GM12878 (cell line): ENCODE measurements around the gene TTR. TPM values are rescaled to one million over a fixed set of nuclear protein-coding genes. Genes with fewer than 3 reads are reported as not detected.

Experiments used
- CHD4 ChIP-seq: fragments of 200-600 bp; sonication (generic); IDR thresholded peaks from 2 replicates; pipeline ENCODE4 v1.6.1; 2016; ENCODE audit warnings: mild to moderate bottlenecking
- GATAD2B ChIP-seq: fragments of 450-650 bp; conservative IDR thresholded peaks from 2 replicates; pipeline ENCODE4 v1.6.1; 2017; ENCODE audit warnings: low read depth, mild to moderate bottlenecking, moderate library complexity
- KDM1A ChIP-seq: fragments of 200-600 bp; sonication (generic); IDR thresholded peaks from 2 replicates; pipeline ENCODE4 v1.6.1; 2016; ENCODE audit warnings: borderline replicate concordance
- POLR2A ChIP-seq: IDR thresholded peaks from 2 replicates; pipeline ENCODE4 v1.6.1; 2011; ENCODE audit warnings: low read depth, mild to moderate bottlenecking, low read length
- ZBTB33 ChIP-seq: fragments of 450-650 bp; IDR thresholded peaks from 2 replicates; pipeline ENCODE4 v1.6.1; 2017; ENCODE audit warnings: mild to moderate bottlenecking
- polyA plus RNA-seq, 11 experiments: library from polyadenylated mRNA; depleted of rRNA in 4 of 11; unstranded in 6 of 11; stranded (reverse) in 5 of 11; fragments of >200 nt; fragmentation: Nextera tagmentation in 4 of 11; fragmentation: Illumina TruSeq in 1 of 11; extraction: Ambion mirVana in 4 of 11; extraction: Trizol in 1 of 11; gene quantifications; 1 replicate in 1 of 11; 2 replicates in 10 of 11; pipeline versions ENCODE4 v1.2.1 to v1.2.3, GENCODE V29; 2011 to 2016; ENCODE audit warnings: inconsistent platforms in 2 of 11, missing spikeins in 2 of 11, low read depth in 1 of 11
- total RNA-seq, 4 experiments: library from RNA; depleted of rRNA in 3 of 4; stranded (reverse); fragments of >200 nt in 3 of 4; fragmentation: Illumina TruSeq in 1 of 4; extraction: Trizol in 1 of 4; gene quantifications; 2 replicates each; pipeline versions ENCODE4 v1.2.1 to v1.2.3, GENCODE V29; 2013 to 2021
- TF ChIP-seq, protein P1 (sequence below): fragments of 450-650 bp; IDR thresholded peaks from 2 replicates; pipeline ENCODE4 v1.6.1; 2017; ENCODE audit warnings: mild to moderate bottlenecking, moderate library complexity
- TF ChIP-seq, protein P2 (sequence below): fragments of 450-650 bp; IDR thresholded peaks from 2 replicates; pipeline ENCODE4 v1.6.1; 2018; ENCODE audit warnings: mild to moderate bottlenecking, low read depth, moderate library complexity; ENCODE audit not compliant: partially characterized antibody
- TF ChIP-seq, protein P3 (sequence below): fragments of 450-650 bp; IDR thresholded peaks from 2 replicates; pipeline ENCODE4 v1.6.1; 2016; ENCODE audit warnings: mild to moderate bottlenecking, moderate library complexity, borderline replicate concordance

Gene TTR
- total and polyA plus RNA-seq, 10 of the 15 experiments (the other 5 are each of a cell fraction or from before 2014, with no cell fraction given): 0.05 to 1.2 TPM; not detected in 8

DNA sequence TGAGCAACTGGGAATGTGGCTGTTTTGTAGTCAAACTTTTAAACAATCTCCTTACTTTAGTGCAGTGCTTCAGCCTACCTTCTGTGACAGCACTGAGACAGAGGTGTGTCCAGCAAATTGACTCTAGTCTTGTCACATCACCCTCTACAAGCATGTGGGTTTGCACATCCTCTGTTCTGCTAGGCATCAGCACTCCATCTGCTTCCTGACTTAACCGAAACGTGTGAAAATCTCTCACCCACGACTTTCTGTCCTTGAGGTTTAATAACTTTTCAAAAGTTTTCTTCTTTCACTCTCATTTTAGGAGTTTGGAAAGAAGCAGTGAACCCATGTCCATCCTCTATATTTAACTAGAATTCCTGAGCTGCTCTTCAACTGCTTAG lies 42.6 kb downstream of the TTR start (continued):
- TF ChIP-seq, protein P1, sequence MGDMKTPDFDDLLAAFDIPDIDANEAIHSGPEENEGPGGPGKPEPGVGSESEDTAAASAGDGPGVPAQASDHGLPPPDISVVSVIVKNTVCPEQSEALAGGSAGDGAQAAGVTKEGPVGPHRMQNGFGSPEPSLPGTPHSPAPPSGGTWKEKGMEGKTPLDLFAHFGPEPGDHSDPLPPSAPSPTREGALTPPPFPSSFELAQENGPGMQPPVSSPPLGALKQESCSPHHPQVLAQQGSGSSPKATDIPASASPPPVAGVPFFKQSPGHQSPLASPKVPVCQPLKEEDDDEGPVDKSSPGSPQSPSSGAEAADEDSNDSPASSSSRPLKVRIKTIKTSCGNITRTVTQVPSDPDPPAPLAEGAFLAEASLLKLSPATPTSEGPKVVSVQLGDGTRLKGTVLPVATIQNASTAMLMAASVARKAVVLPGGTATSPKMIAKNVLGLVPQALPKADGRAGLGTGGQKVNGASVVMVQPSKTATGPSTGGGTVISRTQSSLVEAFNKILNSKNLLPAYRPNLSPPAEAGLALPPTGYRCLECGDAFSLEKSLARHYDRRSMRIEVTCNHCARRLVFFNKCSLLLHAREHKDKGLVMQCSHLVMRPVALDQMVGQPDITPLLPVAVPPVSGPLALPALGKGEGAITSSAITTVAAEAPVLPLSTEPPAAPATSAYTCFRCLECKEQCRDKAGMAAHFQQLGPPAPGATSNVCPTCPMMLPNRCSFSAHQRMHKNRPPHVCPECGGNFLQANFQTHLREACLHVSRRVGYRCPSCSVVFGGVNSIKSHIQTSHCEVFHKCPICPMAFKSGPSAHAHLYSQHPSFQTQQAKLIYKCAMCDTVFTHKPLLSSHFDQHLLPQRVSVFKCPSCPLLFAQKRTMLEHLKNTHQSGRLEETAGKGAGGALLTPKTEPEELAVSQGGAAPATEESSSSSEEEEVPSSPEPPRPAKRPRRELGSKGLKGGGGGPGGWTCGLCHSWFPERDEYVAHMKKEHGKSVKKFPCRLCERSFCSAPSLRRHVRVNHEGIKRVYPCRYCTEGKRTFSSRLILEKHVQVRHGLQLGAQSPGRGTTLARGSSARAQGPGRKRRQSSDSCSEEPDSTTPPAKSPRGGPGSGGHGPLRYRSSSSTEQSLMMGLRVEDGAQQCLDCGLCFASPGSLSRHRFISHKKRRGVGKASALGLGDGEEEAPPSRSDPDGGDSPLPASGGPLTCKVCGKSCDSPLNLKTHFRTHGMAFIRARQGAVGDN: peak; percentile 88
- TF ChIP-seq, protein P2, sequence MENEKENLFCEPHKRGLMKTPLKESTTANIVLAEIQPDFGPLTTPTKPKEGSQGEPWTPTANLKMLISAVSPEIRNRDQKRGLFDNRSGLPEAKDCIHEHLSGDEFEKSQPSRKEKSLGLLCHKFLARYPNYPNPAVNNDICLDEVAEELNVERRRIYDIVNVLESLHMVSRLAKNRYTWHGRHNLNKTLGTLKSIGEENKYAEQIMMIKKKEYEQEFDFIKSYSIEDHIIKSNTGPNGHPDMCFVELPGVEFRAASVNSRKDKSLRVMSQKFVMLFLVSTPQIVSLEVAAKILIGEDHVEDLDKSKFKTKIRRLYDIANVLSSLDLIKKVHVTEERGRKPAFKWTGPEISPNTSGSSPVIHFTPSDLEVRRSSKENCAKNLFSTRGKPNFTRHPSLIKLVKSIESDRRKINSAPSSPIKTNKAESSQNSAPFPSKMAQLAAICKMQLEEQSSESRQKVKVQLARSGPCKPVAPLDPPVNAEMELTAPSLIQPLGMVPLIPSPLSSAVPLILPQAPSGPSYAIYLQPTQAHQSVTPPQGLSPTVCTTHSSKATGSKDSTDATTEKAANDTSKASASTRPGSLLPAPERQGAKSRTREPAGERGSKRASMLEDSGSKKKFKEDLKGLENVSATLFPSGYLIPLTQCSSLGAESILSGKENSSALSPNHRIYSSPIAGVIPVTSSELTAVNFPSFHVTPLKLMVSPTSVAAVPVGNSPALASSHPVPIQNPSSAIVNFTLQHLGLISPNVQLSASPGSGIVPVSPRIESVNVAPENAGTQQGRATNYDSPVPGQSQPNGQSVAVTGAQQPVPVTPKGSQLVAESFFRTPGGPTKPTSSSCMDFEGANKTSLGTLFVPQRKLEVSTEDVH: no peak
- TF ChIP-seq GATAD2B (no peak), KDM1A (no peak), ZBTB33 (no peak), POLR2A (no peak), CHD4 (no peak)
- TF ChIP-seq, protein P3, sequence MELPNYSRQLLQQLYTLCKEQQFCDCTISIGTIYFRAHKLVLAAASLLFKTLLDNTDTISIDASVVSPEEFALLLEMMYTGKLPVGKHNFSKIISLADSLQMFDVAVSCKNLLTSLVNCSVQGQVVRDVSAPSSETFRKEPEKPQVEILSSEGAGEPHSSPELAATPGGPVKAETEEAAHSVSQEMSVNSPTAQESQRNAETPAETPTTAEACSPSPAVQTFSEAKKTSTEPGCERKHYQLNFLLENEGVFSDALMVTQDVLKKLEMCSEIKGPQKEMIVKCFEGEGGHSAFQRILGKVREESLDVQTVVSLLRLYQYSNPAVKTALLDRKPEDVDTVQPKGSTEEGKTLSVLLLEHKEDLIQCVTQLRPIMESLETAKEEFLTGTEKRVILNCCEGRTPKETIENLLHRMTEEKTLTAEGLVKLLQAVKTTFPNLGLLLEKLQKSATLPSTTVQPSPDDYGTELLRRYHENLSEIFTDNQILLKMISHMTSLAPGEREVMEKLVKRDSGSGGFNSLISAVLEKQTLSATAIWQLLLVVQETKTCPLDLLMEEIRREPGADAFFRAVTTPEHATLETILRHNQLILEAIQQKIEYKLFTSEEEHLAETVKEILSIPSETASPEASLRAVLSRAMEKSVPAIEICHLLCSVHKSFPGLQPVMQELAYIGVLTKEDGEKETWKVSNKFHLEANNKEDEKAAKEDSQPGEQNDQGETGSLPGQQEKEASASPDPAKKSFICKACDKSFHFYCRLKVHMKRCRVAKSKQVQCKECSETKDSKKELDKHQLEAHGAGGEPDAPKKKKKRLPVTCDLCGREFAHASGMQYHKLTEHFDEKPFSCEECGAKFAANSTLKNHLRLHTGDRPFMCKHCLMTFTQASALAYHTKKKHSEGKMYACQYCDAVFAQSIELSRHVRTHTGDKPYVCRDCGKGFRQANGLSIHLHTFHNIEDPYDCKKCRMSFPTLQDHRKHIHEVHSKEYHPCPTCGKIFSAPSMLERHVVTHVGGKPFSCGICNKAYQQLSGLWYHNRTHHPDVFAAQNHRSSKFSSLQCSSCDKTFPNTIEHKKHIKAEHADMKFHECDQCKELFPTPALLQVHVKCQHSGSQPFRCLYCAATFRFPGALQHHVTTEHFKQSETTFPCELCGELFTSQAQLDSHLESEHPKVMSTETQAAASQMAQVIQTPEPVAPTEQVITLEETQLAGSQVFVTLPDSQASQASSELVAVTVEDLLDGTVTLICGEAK: no peak
